ENCODE measurements around the gene TAS2R4. TPM values are rescaled to one million over a fixed set of nuclear protein-coding genes. Genes with fewer than 3 reads are reported as not detected.
"Not testable (repeated sequence)": the region's sequence is repeated elsewhere in the genome, so short reads cannot be mapped to it uniquely, and the experiment has no call there.

The TAS2R4 gene, protein sequence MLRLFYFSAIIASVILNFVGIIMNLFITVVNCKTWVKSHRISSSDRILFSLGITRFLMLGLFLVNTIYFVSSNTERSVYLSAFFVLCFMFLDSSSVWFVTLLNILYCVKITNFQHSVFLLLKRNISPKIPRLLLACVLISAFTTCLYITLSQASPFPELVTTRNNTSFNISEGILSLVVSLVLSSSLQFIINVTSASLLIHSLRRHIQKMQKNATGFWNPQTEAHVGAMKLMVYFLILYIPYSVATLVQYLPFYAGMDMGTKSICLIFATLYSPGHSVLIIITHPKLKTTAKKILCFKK
- total RNA-seq = 1 to 10 TPM; 1.1 to 1.2 TPM
- long read RNA-seq = 0 reads

DNA sequence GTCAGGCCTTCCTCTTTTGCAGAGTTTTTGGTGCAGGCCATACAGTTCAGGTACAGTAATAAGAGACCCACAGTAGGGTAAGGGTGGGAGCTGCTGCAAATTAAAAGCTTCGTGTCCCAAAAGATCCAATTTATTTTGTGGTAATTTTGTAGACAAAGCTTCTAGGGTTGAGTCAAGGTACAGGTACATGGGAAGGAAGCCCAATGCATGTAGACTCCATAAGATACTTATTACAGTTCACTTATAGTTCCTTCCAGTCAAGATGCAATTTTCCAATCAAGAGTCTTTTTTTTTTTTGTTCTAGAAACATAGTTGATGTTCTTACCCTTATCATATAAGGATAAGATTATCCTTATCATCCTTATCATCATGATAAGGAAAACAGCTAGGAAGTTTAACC is at the start of gene TAS2R4:
TAS2R4 (plus strand) TSS at position 301 of the 400 bp plus-strand sequence. CDS start 1,815 bp downstream, outside the sequence.
- DNase-seq = no peak

DNA sequence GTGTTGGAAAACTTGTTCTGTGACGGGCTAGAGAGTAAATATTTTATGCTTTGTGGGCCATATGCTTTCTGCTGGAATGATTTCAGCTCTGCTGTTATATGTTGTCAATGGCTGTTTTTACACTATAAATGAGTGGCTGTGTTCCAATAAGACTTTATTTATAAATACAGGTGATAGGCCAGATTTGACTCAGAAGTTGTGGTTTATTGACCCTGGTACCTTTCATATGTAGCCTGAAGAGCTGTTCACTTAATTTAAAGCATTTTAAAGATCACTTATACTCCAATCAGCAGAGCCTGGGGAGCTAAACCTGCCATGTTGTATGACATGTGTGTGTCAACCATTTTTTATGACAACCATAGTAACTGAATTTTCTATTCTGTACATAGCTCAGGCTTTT is 47.5 kb upstream of the TAS2R4 start:
- intact Hi-C loops (cut with DNase I, micrococcal nuclease) = no loop called here
- ATAC-seq = no peak
- DNase-seq = no peak

More for the DNA sequence above, at the start of gene TAS2R4:
- intact Hi-C loops (cut with DNase I, micrococcal nuclease) = no loop called here
- ATAC-seq = no peak

DNA sequence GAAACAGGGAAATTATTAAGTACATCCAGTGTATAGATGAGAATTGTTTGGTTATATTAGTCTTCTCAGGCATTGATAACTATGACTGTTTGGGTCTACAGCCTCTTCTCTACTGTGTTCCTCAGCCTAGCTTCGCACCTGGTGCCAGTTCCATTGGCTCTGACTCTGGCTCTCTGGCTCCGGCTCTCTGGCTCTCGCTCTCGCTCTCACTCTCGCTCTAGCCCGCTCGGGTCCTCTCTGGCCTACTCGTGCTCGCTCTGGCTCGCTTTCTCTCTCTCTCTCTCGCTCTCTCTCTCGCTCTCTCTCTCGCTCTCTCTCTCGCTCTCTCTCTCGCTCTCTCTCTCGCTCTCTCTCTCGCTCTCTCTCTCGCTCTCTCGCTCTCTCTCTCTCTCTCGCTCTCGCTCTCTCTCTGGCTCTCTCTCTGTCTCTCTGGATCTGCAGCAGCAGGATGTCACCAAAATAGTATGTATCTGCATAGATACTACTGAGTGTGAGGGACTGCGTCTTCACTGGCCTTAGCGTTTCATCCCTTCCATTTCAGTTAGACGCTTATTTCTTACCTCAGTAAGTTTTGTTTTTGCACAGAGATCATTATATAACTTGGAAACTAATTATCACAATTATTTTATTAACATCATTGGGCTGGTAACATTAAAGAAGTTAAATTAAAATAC is 44.9 kb upstream of the TAS2R4 start:
- no peak for DNase-seq
- intact Hi-C loops (cut with DNase I, micrococcal nuclease) = loop anchor here in 1 of 2 donors (10.0 kb wide), 1 partner anchor 77 kb away; no protein-coding TSS in a partner anchor
- ATAC-seq = no peak

DNA sequence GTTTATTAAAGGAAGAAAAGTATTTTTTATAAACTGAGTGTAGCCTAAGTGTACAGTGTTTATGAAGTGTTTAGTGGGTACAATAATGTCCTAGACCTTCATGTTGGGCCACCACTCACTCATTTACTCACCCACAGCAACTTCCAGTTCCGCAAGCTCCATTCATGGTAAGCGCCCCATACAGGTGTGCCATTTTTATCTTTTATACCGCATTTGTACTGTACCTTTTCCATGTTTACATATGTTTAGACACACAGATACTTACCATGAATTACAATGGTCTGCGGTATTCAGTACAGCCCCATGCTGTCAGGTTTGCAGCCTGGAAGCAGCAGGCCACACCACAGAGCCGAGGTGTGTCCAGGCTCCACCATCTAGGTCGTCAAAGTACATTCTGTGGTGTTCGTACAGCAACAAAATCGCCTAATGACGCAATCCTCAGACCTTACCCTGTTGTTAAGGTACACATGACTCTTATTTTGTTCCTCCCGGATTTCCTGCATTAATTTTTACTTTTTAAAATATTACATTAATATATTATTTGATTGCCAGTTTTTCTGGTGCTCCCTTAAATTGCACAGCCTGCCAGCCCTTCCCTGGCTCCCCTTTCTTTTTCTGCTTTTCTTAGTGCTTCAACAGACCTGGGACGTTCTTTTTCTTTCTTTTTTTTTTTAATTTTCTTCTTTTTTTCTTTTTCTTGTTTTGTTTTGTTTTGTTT is 39.2 kb upstream of the TAS2R4 start:
- ATAC-seq (peak; percentile 59), DNase-seq (peak; percentile 26 to 34)
- intact Hi-C loops (cut with DNase I, micrococcal nuclease) = loop anchor here in 1 of 2 donors (10.0 kb wide), 1 partner anchor 82 kb away; no protein-coding TSS in a partner anchor

DNA sequence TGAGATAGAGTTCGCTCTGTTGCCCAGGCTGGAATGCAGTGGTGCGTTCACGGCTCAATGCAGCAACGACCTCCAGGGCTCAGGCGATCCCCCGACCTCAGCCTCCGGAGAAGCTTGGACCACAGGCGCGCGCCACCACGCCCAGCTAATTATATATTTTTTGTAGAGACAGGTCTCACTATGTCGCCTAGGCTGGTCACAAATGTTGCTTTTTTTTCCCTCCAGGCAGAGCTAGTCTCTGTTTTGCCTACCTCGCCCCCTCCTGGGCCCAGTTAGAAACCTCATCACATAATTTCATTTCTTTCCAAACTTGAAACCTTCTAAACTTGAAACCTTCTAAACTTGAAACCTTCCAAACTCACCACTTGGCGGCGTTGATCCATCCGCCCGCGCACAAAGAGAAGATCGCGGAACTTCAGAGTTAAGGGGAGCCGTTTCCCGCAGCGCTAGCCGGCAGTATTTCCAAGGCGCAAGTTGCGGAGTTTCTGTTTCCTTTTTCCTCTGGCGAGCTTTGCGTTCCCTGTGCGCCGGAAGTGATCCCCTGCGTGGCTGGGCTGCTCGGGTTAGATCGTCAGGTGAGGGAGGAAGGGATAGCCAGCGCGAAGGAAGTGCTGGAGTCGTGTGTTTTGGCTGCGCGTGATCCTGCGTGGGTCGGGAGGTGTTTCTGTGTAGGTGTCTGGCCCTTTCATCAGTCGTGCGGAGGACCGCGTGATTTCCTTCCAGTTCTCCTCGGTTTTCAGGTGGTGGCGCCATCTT is 38.5 kb upstream of the TAS2R4 start, which contains the start of gene SSBP1:
SSBP1 (plus strand) TSS at position 523 of the 756 bp plus-strand sequence. CDS start 809 bp downstream, outside the sequence.
- intact Hi-C loops (cut with DNase I, micrococcal nuclease) = loop anchor here in 1 of 2 donors (10.0 kb wide), 1 partner anchor 83 kb away; no protein-coding TSS in a partner anchor
- DNase-seq (peak; percentile 89 to 91), ATAC-seq (peak; percentile 96)

DNA sequence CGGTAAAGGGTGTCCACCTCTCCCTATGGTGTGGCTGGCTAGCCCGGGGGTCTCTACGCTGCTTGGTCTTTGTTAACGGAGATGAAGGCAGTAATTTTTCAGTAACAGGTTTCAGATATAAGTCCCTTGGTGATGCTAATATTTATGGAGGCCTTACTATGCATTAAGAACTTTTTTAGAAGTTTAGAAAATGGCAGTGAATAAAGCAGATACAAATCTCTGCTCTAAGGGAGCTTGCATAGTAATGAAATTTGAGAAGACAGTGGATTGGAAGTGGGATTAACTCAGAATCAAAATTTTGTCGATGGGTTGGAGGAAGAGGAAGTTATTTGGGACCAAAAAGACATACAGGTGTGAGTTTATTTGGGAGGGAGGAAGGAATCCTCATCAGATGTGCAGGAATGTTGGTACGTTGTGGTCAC is 37.9 kb upstream of the TAS2R4 start:
- intact Hi-C loops (cut with DNase I, micrococcal nuclease) = loop anchor here in 1 of 2 donors (10.0 kb wide), 1 partner anchor 84 kb away; no protein-coding TSS in a partner anchor
- DNase-seq = no peak
- ATAC-seq = no peak

DNA sequence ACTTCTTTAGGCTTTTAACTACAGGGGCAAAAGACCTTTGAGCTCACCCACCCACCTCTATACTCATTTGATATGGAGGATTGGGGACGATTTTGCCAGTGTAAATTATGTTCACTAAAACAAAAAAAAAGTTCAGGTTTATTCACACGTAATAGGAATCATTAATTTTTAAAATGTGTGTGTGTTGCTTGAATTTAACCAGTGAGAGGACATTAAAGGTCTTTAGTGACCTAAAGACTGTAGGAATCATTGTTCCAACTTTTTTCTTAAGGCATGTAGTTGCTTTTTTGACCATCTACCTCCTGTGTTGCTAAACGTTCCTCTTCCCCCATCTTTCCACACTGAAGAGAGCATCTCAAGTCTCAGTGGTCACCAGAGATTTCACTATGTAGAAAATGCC is 37.2 kb upstream of the TAS2R4 start:
- intact Hi-C loops (cut with DNase I, micrococcal nuclease) = loop anchor here in 1 of 2 donors (10.0 kb wide), 1 partner anchor 84 kb away; no protein-coding TSS in a partner anchor
- ATAC-seq = no peak
- DNase-seq = no peak

DNA sequence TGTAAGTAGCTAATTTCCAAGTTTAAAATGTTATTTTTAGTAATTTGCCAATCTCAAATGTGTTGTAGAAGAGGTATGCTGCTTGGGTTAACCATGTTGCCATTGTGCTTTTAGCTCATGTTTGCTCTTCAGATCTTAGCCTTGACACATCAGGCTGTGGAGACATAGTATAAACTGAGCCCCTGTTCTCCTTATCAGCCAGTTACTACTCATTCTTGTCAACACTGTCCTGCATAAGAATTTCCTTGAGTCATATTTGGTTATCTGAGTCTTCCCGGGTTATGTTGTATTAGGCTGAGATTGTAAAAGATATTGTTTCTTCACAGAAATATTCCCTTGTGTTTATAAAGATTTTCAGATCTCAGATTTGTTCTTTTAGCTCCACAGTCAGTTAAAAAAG is 34.2 kb upstream of the TAS2R4 start:
- ATAC-seq = no peak
- intact Hi-C loops (cut with DNase I, micrococcal nuclease) = no loop called here
- DNase-seq = no peak

DNA sequence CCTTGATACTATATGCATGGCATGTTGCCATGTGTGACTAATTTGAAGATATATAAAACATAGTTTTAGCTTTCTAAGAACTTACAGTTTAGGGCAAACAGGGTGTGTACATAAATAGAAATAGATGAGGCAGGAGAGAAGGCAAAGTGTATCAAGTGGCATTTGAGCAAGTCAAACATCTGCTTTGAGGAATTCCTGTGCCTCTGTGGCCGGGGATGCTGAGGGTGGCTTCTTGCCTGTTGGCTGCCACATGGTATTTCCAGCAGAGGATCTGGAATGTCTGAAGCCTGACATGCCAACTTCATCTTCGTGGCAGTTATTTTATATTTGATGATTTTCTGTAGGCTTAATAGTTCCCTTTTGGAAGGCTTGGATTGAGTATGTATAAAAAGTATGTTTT is 32.3 kb upstream of the TAS2R4 start:
- no peak for DNase-seq
- intact Hi-C loops (cut with DNase I, micrococcal nuclease) = no loop called here
- no peak for ATAC-seq

DNA sequence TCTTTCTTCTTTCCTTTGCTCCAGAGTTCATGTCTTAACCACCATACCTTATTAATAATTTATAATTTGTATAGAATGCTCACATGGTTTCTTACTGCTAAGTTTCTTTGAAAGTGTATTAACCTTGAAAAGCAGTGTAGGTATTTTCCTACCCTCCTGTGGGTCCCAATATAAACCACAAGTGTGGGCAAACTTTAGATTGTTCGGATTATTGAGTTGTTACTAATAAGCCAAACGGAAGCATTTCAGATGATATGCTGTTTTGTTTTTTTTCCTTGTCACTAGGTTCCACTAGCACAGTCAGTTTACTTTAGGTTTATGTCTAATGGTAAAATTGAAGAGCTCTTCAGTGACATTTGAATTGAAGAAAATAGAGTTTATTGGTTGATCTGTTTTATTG is 28.1 kb upstream of the TAS2R4 start:
- DNase-seq = no peak
- intact Hi-C loops (cut with DNase I, micrococcal nuclease) = no loop called here
- no peak for ATAC-seq

DNA sequence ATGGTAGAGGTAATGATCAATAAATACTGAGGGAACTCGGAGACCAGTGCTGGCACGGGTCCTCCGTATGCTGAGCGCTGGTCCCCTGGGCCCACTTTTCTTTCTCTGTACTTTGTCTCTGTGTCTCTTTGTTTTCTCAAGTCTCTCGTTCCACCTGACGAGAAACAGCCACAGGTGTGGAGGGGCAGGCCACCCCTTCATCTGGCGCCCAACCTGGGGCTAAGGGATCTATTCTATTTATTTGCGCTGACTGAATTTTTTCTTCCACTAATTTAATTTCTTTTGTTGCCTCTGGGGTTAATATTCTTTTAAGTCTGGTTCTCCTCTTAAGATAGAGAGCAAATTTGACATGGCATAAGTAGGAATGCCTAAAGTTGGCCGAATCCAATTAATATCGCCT is 24.6 kb upstream of the TAS2R4 start:
- DNase-seq; ATAC-seq; intact Hi-C loops (cut with DNase I, micrococcal nuclease): not testable (repeated sequence)

DNA sequence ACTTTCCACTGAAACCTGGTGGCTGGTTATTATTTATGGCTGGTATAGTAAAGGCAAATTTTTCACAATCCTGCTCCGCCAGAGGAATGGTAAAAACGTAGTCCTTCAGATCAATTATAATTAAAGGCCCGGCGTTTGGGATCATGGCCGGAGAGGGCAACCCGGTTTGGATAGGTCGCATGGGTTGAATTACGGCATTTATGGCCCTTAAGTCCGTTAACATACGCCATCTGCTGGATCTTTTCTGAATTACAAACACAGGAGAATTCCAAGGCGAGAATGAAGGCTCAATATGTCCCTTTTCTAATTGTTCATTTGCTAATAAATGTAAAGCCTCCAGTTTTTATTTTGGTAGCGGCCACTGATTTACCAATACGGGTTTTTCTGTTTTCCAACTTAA is 23.8 kb upstream of the TAS2R4 start:
- no peak for DNase-seq
- intact Hi-C loops (cut with DNase I, micrococcal nuclease) = no loop called here
- ATAC-seq = no peak

DNA sequence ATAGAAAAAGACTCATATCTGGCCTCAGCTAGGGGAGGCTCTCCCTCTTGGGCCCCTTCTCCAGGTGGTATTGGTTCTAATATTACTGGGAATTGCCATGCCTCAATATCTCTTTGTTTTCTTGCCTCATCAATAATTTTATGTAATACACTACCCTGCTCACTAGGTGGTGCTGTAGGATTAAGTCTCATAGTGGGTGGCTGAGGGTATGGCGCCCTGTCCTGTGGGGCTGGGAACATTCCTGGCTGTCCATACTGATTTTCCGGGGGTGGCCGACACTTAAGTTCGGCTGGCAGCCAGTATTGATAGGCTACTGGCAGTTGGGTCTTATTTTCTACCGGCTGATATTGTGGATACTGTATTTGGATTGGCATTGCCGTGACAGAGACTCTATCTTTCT is 21.5 kb upstream of the TAS2R4 start:
- DNase-seq (no peak), ATAC-seq (no peak)
- intact Hi-C loops (cut with DNase I, micrococcal nuclease) = no loop called here

DNA sequence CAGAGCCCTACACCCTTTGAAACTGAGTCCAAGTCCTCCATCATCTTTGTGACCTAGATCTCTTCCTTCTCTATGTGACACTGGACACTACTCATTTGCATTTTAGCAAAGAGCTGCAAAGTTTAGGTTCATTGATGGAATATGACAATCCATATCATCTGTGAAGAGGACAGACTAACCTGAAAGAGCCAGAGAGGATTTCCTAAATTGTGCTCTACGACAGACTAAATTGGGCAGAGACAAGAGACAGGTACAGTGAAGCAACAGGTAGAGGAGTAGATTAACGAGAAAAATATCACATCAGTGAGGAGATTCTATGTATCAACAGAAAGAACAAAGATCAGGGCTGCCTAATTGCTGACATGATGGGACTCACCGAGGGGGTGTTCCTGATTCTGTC is 12.7 kb upstream of the TAS2R4 start, which contains the start of gene TAS2R3:
TAS2R3 (plus strand) TSS at position 301 of the 400 bp plus-strand sequence; CDS start at position 363, 62 bp downstream.
- DNase-seq (no peak), ATAC-seq (no peak)
- intact Hi-C loops (cut with DNase I, micrococcal nuclease) = no loop called here

DNA sequence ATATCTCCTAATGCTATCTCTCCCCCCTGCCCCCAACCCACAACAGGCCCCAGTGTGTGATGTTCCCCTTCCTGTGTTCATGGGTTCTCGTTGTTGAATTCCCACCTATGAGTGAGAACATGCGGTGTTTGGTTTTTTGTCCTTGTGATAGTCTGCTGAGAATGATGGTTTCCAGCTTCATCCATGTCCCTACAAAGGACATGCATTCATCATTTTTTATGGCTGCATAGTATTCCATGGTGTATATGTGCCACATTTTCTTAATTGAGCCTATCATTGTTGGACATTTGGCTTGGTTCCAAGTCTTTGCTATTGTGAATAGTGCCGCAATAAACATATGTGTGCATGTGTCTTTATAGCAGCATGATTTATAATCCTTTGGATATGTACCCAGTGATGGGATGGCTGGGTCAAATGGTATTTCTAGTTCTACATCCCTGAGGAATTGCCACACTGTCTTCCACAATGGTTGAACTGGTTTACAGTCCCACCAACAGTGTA is 6.3 kb upstream of the TAS2R4 start:
- intact Hi-C loops (cut with DNase I, micrococcal nuclease); ATAC-seq; DNase-seq: not testable (repeated sequence)

DNA sequence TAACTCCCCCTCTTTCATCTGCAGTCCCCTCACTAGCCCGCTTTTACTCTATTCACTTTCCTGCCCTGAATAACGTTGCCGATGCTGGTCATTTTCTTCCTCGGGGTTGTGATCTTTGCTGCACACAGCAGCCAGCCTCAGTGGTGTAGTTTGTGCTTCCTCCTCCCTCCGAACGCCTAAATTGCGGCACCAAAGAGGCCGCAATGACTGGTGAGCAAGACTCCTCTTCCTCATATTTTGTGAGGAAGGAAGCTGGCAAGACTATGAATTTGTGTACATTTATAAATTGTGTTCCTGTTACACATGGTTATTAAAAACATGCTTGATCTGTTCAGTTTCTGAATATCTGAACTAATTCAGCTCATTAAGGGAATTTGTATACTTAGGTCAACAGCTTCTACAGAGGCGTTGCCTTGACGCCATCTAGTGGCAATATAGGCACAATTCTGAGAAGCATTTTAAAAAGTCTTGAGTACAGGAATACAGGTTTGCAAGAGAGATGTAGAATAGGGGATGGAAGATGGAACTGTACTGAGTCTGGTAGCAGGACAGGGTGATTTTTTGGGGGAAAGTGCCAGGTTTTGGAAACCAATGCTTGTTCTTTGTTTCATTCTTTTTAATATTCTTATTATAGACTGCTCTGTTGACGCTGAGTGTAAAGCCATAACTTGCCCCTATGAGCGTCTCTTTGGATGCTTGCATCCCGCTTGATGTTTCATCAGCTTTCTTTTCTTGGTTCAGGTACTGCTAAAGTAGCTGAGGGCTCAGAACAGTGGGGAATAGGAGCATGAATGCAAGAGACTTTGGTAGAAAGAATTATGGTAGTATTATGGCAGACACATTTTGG is 9.5 kb downstream of the TAS2R4 start:
- intact Hi-C loops (cut with DNase I, micrococcal nuclease) = no loop called here

DNA sequence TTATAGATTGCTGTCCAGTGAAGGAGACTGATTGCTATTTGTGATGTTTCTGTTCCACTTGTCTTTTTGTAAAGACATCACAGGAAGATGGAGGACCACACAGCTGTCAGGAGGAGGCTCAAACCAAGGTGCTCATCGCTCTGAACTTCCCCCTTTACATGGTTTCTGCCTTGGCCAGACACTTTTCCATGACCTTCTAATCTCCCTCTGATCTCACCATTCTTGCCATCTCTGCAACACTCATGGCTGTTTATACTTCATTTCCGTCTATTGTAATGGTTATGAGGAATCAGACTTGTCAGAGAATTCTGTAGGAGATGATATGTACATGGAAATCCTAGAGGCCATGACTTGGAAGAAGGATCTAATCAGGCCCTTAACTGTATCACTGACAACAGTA is 11.8 kb downstream of the TAS2R4 start:
- intact Hi-C loops (cut with DNase I, micrococcal nuclease) = no loop called here
- ATAC-seq (no peak), DNase-seq (no peak)

More for the DNA sequence above, 9.5 kb downstream of the TAS2R4 start:
- ATAC-seq (peak; percentile 53), DNase-seq (peak in 1 of 2 donors; percentile 16)

All from left colon (tissue), 2 donors.